Motor neuron (in vitro differentiated cells): ENCODE results near the gene FCMR. TPM values are rescaled to one million over a fixed set of nuclear protein-coding genes. Genes with fewer than 3 reads are reported as not detected.
"Not testable (repeated sequence)": the region's sequence is repeated elsewhere in the genome, so short reads cannot be mapped to it uniquely, and the experiment has no call there.

Experiments
- ATAC-seq, 8 experiments: fragments of 200-7000 bp; cut with Tn5 transposase; replicated peaks in 6 of 8; 2 replicates each; pipeline ENCODE4 v1.8.0; 2021; ENCODE audit warnings: mild to moderate bottlenecking in 8 of 8, moderate library complexity in 8 of 8
- H3K27ac ChIP-seq, 2 donors: fragments of 250-450 bp; sonication (Bioruptor Pico); 2 replicates each; pipeline ENCODE4 v1.9.0; 2021; ENCODE audit warnings: antibody characterized with exemption in 2 of 2, mild to moderate bottlenecking in 2 of 2, moderate library complexity in 1 of 2
- H3K4me1 ChIP-seq, 2 donors: fragments of 250-450 bp; sonication (Bioruptor Pico); replicated peaks in 1 of 2; 2 replicates each; pipeline ENCODE4 v1.6.1; 2021; ENCODE audit warnings: antibody characterized with exemption in 2 of 2, mild to moderate bottlenecking in 2 of 2, moderate library complexity in 1 of 2
- H3K4me3 ChIP-seq, 5 donors: fragments of 250-450 bp; sonication (Bioruptor Pico); 2 replicates each; pipeline ENCODE4 v1.9.0; 2021; ENCODE audit warnings: antibody characterized with exemption in 5 of 5, mild to moderate bottlenecking in 5 of 5, moderate library complexity in 4 of 5
- WGBS, 10 experiments: fragments of 450-650 bp; shearing (Covaris generic); methylation state at CpG; one replicate each; pipeline ENCODE4 v1.0.0; 2022; 5-methylcytosine and 5-hydroxymethylcytosine counted together
- in situ Hi-C, 9 experiments: fragments of 400-800 bp; cut with MboI; loops; one replicate each; pipeline ENCODE4 v1.15.0; 2021; ENCODE audit warnings: low sequenced_read_pairs in 9 of 9, low pct_unique_long_range_greater_than_20kb in 2 of 9; ENCODE audit not compliant: unreplicated experiment in 9 of 9
- total RNA-seq, 8 experiments: library from RNA; unstranded; fragments of 300-600 nt; gene quantifications; 2 replicates each; pipeline versions ENCODE4 v1.2.3 to v1.2.4, GENCODE V29; 2022

FCMR gene
- total RNA-seq, 8 experiments from 2014 or later = 0.49 to 2.0 (median 0.99) TPM; not detected in 4

- Histone ChIP-seq H3K27ac (no peak overlapping the region), H3K4me1 (no peaks in the 10 kb centered on the region), H3K4me3 (no peak overlapping the region)
- in situ Hi-C loops = no loop called here
- ATAC-seq = peak in 3 of 8 experiments; percentile 34 to 76 (median 70)
- 0 to 78% (median 16%) methylated on average over 1 of the region's 1 CpG; no CpG with 5 or more reads in 2 of the 10 experiments for WGBS, 10 experiments
Measured at GRCh38 chr1:206868264-206868663, 53.5 kb downstream of the FCMR start.

DNA sequence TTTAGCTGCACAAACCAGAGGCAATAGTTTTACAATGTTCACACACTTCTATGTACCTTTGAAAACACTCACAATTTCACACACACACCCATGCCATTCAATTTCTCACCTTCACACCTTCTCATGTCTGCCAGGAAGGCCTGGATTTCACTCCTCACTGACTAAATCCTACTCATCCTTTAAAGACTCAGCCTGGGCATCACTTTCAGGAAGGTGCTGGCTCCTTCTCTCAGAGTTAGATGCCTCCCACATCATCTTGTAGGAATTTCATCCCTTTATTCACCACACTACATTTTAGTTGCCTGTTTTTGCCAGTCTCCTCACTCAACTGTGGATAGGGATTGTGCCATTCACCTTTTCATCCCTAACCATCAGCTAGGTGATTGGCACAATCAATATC, 54.0 kb downstream of the FCMR start:
- ATAC-seq = no peak
- in situ Hi-C loops = no loop called here
- H3K4me1 ChIP-seq = no peaks in the 10 kb centered on the region
- H3K27ac ChIP-seq = no peak overlapping the region
- H3K4me3 ChIP-seq = no peak overlapping the region

- ATAC-seq = no peak
- Histone ChIP-seq H3K4me3 (no peak overlapping the region), H3K27ac (no peak overlapping the region), H3K4me1 (no peaks in the 10 kb centered on the region)
- 82 to 100% (median 88%) methylated on average over 1 of the region's 1 CpG; no CpG with 5 or more reads in 4 of the 10 experiments for WGBS, 10 experiments
- in situ Hi-C loops = no loop called here
Measured at GRCh38 chr1:206867239-206867638, 54.5 kb downstream of the FCMR start.

- ATAC-seq = peak in 3 of 8 experiments; percentile 34 to 69 (median 62)
- Histone ChIP-seq H3K4me3 (no peak overlapping the region), H3K4me1 (no peaks in the 10 kb centered on the region), H3K27ac (no peak overlapping the region)
- WGBS, 10 experiments = 0 to 88% (median 75%) methylated on average over 1 to 2 of the region's 2 CpGs; no CpG with 5 or more reads in 1 of the 10 experiments
- in situ Hi-C loops = no loop called here
Measured at GRCh38 chr1:206866062-206866461, 55.7 kb downstream of the FCMR start.

- Histone ChIP-seq H3K4me3 (no peak within 1 kb of the TSS), H3K4me1 (no peaks in the 10 kb centered on the region), H3K27ac (no peak within 1 kb of the TSS)
- in situ Hi-C loops = no loop called here
- ATAC-seq = peak in 3 of 8 experiments; percentile 62 to 86 (median 64)
- 7 to 61% (median 40%) methylated on average over 2 to 16 of the region's 19 CpGs for WGBS, 10 experiments
Measured at GRCh38 chr1:206864939-206865671, 56.6 kb downstream of the FCMR start, which contains the start of gene IL20. Gene IL20, plus strand, starts transcription at chr1:206865623. Its CDS starts 230 bp downstream, at chr1:206865853.

- in situ Hi-C loops = no loop called here
- ATAC-seq = no peak
- Histone ChIP-seq H3K4me1 (no peaks in the 10 kb centered on the region), H3K27ac (no peak overlapping the region), H3K4me3 (no peak overlapping the region)
- WGBS, 10 experiments = 0 to 100% (median 67%) methylated on average over 1 of the region's 1 CpG; no CpG with 5 or more reads in 3 of the 10 experiments
Measured at GRCh38 chr1:206863266-206863665, 58.5 kb downstream of the FCMR start.

- in situ Hi-C loops = no loop called here
- no peaks in the 10 kb centered on the region for H3K4me1 ChIP-seq
- no peak overlapping the region for H3K4me3 ChIP-seq
- no peak overlapping the region for H3K27ac ChIP-seq
- 50 to 100% (median 80%) methylated on average over 1 to 4 of the region's 4 CpGs; no CpG with 5 or more reads in 1 of the 10 experiments for whole genome bisulfite sequencing, 10 experiments
- ATAC-seq = no peak
Measured at GRCh38 chr1:206860165-206860564, 61.6 kb downstream of the FCMR start.

GRCh38 chr1:206859082-206859521, 62.6 kb downstream of the FCMR start:
- WGBS, 10 experiments = 40 to 100% (median 61%) methylated on average over 1 to 5 of the region's 5 CpGs; no CpG with 5 or more reads in 2 of the 10 experiments

DNA sequence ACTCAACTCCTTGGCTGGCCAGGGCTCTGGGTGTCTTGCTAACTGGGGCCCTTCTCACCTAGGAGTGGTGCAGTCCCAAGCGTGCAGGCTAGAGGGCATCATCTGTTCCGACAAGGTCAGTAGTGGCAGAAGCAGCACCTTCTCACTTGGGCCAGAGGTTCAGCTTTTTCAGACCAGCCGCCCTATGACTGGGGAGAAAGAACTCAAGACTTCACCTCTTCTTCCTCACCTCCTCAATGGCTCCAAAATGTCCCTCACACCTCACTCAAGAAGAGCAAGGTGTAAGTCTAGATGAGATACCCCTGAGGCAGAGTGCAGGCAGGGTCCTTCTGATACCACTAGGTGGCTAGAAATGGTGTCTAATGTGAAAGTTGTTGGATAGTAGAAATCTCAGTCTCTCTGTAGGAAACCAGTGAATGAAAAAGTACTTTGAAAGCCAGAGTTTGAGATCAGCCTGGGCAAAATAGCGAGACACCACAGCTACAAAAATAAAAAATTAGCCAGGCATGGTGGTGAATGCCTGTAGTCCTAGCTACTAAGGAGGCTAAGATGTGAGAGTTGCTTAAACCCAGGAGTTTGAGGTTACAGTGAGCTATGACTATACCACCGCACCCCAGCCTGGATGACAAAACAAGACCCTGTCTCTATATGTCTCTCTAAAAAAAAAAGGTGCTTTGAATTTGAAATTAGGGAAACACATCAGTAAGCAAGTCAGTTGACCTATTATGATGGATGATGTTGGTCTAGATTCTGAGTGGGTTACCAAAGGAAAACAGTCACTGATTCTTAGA, 64.9 kb downstream of the FCMR start:
- ATAC-seq = peak in 1 of 8 experiments; percentile 38
- Histone ChIP-seq H3K4me3 (no peak overlapping the region), H3K27ac (no peak overlapping the region), H3K4me1 (no peaks in the 10 kb centered on the region)
- WGBS, 10 experiments = 60 to 100% (median 76%) methylated on average over 2 to 4 of the region's 5 CpGs; no CpG with 5 or more reads in 3 of the 10 experiments
- in situ Hi-C loops = no loop called here

More at GRCh38 chr1:206859082-206859521, 62.6 kb downstream of the FCMR start:
- Histone ChIP-seq H3K4me3 (no peak overlapping the region), H3K4me1 (no peaks in the 10 kb centered on the region), H3K27ac (no peak overlapping the region)
- in situ Hi-C loops = no loop called here
- ATAC-seq = no peak

DNA sequence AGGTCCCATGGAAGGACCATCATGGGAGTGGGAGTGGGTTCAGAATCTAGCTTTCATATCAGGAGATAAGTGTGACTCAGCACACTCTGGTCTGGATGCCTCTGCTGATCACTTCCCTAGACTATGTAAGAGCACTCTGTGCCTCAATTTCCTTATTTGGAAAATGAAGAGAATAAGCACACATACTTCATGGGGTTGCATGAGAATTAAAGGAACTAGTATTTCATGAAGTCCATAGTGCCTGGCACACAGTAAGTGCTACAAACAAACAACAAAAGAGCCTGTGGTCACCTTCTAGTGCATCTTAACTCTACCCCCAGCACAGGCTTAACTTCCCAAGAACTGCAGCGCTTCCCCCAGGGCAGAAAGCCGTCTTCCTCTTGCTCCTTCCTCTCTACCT, 65.9 kb downstream of the FCMR start:
- in situ Hi-C loops = no loop called here
- Histone ChIP-seq H3K27ac (no peak overlapping the region), H3K4me1 (no peaks in the 10 kb centered on the region), H3K4me3 (no peak overlapping the region)
- ATAC-seq = no peak
- WGBS, 10 experiments = 60 to 90% (median 74%) methylated on average over 1 to 2 of the region's 2 CpGs; no CpG with 5 or more reads in 4 of the 10 experiments

DNA sequence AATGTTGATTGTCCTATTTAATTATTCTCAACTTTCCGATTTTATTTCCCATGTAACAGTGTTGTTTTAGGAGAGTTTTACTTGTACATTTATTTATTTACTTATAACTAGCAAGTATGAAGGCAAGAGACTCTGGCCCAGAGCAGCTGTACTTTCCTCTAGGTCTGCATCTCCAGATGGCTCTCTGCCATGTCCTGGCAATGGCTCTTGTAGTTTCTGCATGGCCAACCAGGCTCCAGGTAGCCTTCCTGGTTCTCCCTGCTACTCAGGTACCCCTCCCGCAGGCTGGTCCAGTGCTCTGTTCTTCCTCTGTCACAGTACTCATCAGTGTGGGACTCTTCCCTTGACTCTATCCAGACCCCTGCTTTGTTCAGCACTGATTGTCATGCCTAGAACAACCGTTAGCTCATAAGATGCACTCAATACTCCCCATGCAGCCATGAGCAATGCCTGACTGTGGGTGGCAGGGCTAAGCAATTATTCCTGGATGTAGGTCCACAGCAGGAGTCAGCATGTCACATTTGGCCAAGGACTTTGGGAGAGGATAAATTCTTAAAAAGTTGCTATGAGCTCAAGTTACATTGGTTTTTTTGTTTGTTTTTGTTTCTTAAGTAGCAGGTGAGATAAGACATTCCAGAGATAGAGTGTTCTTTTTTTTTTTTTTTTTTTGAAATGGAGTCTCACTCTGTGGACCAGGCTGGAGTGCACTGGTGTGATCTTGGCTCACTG, 67.2 kb downstream of the FCMR start:
- ATAC-seq = no peak
- H3K4me3 ChIP-seq = no peak overlapping the region
- WGBS, 10 experiments = 39 to 100% (median 81%) methylated on average over 1 to 3 of the region's 3 CpGs; no CpG with 5 or more reads in 2 of the 10 experiments
- H3K4me1 ChIP-seq = no peaks in the 10 kb centered on the region
- H3K27ac ChIP-seq = no peak overlapping the region
- in situ Hi-C loops = no loop called here

DNA sequence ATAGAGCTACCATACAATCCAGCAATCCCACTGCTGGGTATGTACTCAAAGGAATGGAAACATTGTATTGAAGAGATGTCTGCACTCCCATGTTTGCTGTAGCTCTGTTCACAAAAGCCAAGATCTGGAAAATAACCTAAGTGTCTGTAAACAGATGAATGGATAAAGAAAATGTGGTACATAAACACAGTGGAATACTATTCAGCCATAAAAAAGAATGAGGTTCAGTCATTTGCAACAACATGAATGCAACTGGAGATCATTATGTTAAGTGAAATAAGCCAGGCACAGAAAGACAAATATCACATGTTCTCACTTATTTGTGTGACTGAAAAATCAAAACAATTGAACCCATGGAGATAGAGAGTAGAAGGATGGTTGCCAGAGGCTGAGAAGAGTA, 68.0 kb downstream of the FCMR start:
- in situ Hi-C loops = not testable (repeated sequence)

More for the DNA sequence above, 68.0 kb downstream of the FCMR start:
- H3K4me3 ChIP-seq, ATAC-seq, H3K4me1 ChIP-seq, H3K27ac ChIP-seq: not testable (repeated sequence)
